Endothelial cell of umbilical vein (primary cell): ENCODE data around the gene LPP. TPM values are rescaled to one million over a fixed set of nuclear protein-coding genes. Genes with fewer than 3 reads are reported as not detected.

ENCODE experiments used
- BruUV-seq: library from RNA; stranded (reverse); fragments of 400-500 nt; replicated peaks from 2 replicates; lab custom pipeline; 2021; lab: Mats Ljungman, UMichigan
- CTCF ChIA-PET: fragments of 300-600, 350-600 bp; sonication (Branson Sonifier 250); formaldehyde crosslinking; loops from one replicate; lab custom pipeline; 2021; ENCODE audit warnings: antibody characterized with exemption, inconsistent platforms; lab: Charles Lee
- POLR2A ChIA-PET: fragments of 300-600, 350-600 bp; sonication (Branson Sonifier 250); formaldehyde crosslinking; loops from one replicate; lab custom pipeline; 2021; ENCODE audit warnings: antibody characterized with exemption, inconsistent platforms; lab: Charles Lee
- DNase-seq: peaks from one replicate; pipeline ENCODE4 v3.0.0-alpha.2; 2011; ENCODE audit warnings: low read depth, low spot score
- FAIRE-seq: peaks from 2 replicates; lab custom pipeline; 2011; peaks lifted over from hg19 to GRCh38; lab: Jason Lieb, UNC
- H2AFZ ChIP-seq: 2 replicates; pipeline ENCODE4 v1.6.0; 2012; ENCODE audit warnings: low read depth, low read length, control low read depth, inconsistent platforms
- H3K27ac ChIP-seq: 2 replicates; pipeline ENCODE4 v1.5.1; 2011; ENCODE audit warnings: low read depth, mild to moderate bottlenecking, control low read depth, low read length, moderate library complexity; ENCODE audit not compliant: insufficient read depth
- H3K27me3 ChIP-seq, 2 experiments: 2 replicates each; pipeline versions ENCODE4 v1.6.0 to v1.6.1; 2011; ENCODE audit warnings: low read length in 2 of 2, mixed read lengths in 1 of 2; ENCODE audit not compliant: control insufficient read depth in 2 of 2, insufficient read depth in 2 of 2
- H3K36me3 ChIP-seq, 2 experiments: 2 replicates in 1 of 2; 3 replicates in 1 of 2; pipeline ENCODE4 v1.5.1; 2011; ENCODE audit warnings: low read length in 2 of 2, mild to moderate bottlenecking in 1 of 2, moderate library complexity in 1 of 2; ENCODE audit not compliant: control insufficient read depth in 2 of 2, insufficient read depth in 2 of 2; ENCODE audit errors: extremely low read depth in 1 of 2
- H3K4me1 ChIP-seq: 3 replicates; pipeline ENCODE4 v1.5.1; 2011; ENCODE audit warnings: mild to moderate bottlenecking, low read length; ENCODE audit not compliant: control insufficient read depth, insufficient read depth; ENCODE audit errors: extremely low read depth
- H3K4me2 ChIP-seq: 2 replicates; pipeline ENCODE4 v1.6.1; 2011; ENCODE audit warnings: low read length, control low read depth, mixed read lengths; ENCODE audit not compliant: insufficient read depth
- H3K4me3 ChIP-seq, 3 experiments: fragments of 200-600 bp in 1 of 3; sonication (generic), shearing (Covaris generic) in 1 of 3; replicated peaks in 1 of 3; 2 replicates each; pipeline ENCODE4 v1.5.1; 2011 to 2016; ENCODE audit warnings: control low read depth in 3 of 3, low read length in 3 of 3, mild to moderate bottlenecking in 2 of 3, inconsistent platforms in 1 of 3, low read depth in 1 of 3, moderate library complexity in 1 of 3; ENCODE audit not compliant: insufficient read depth in 1 of 3
- H3K79me2 ChIP-seq: 2 replicates; pipeline ENCODE4 v1.6.0; 2012; ENCODE audit warnings: low read length, inconsistent platforms; ENCODE audit not compliant: control insufficient read depth, insufficient read depth
- H3K9ac ChIP-seq: replicated peaks from 2 replicates; pipeline ENCODE3; 2011; ENCODE audit warnings: low read length, control low read depth; ENCODE audit not compliant: insufficient read depth; ENCODE audit errors: extremely low read depth
- H3K9me1 ChIP-seq: replicated peaks from 3 replicates; pipeline ENCODE4 v1.6.0; 2011; ENCODE audit warnings: mild to moderate bottlenecking, low read length; ENCODE audit not compliant: control insufficient read depth, insufficient read depth; ENCODE audit errors: extremely low read depth
- H3K9me3 ChIP-seq: replicated peaks from 2 replicates; pipeline ENCODE4 v1.5.1; 2012; ENCODE audit warnings: low read length, inconsistent platforms; ENCODE audit not compliant: control insufficient read depth, insufficient read depth
- H4K20me1 ChIP-seq: replicated peaks from 2 replicates; pipeline ENCODE3; 2011; ENCODE audit warnings: mild to moderate bottlenecking, low read length; ENCODE audit not compliant: control insufficient read depth, insufficient read depth; ENCODE audit errors: extremely low read depth
- CTCF ChIP-seq, 2 donors: IDR thresholded peaks; 1 replicate in 1 of 2; 2 replicates in 1 of 2; pipeline ENCODE4 v1.5.1; 2011; ENCODE audit warnings: low read length in 2 of 2, mild to moderate bottlenecking in 2 of 2, moderate library complexity in 2 of 2, control low read depth in 1 of 2, inconsistent platforms in 1 of 2, low read depth in 1 of 2; ENCODE audit not compliant: insufficient read depth in 1 of 2; ENCODE audit errors: extremely low read depth in 1 of 2
- FOS ChIP-seq: IDR thresholded peaks from 2 replicates; pipeline ENCODE4 v1.6.1; 2011; ENCODE audit warnings: mild to moderate bottlenecking, low read length, moderate library complexity, borderline replicate concordance; ENCODE audit not compliant: insufficient read depth
- GATA2 ChIP-seq: IDR thresholded peaks from 2 replicates; pipeline ENCODE4 v1.7.0; 2011; ENCODE audit warnings: low read depth, mild to moderate bottlenecking, moderate library complexity, mixed read lengths, low read length; ENCODE audit not compliant: insufficient read length, insufficient read depth
- JUN ChIP-seq: IDR thresholded peaks from 2 replicates; pipeline ENCODE4 v1.6.1; 2011; ENCODE audit warnings: borderline replicate concordance, low read depth; ENCODE audit not compliant: insufficient read length, insufficient read depth
- POLR2A ChIP-seq: IDR thresholded peaks from 2 replicates; pipeline ENCODE4 v1.6.1; 2012; ENCODE audit warnings: low read depth, mild to moderate bottlenecking, control low read depth, low read length
- POLR2AphosphoS5 ChIP-seq: IDR thresholded peaks from 2 replicates; pipeline ENCODE4 v1.6.1; 2012; ENCODE audit warnings: low read depth, mild to moderate bottlenecking, control low read depth, low read length, moderate library complexity; ENCODE audit not compliant: insufficient read depth
- dilution Hi-C: fragments of 300-500 bp; cut with MboI; formaldehyde crosslinking; loops from one replicate; pipeline ENCODE4 v1.15.0; 2019; ENCODE audit warnings: low sequenced_read_pairs; ENCODE audit not compliant: extremely low pct_ligation_motif_present
- intact Hi-C: fragments of 100-400 bp; cut with micrococcal nuclease; formaldehyde crosslinking; loops from one replicate; pipeline ENCODE4 v1.10.0; 2022
- polyA plus RNA-seq, 4 experiments: library from polyadenylated mRNA; depleted of rRNA in 3 of 4; stranded (reverse) in 3 of 4; unstranded in 1 of 4; fragments of >200 nt; gene quantifications; 2 replicates each; pipeline versions ENCODE4 v1.2.1 to v1.2.3, GENCODE V29; 2011 to 2012; ENCODE audit warnings: missing spikeins in 1 of 4
- total RNA-seq: library from RNA; stranded (reverse); gene quantifications from 2 replicates; pipeline ENCODE4 v1.2.3, GENCODE V29; 2021
- TF ChIP-seq, protein P1 (sequence below): IDR thresholded peaks from 2 replicates; pipeline ENCODE4 v1.6.1; 2011; ENCODE audit not compliant: insufficient read depth, insufficient read length

Gene LPP
- total and polyA plus RNA-seq, 2 donors (not counting 3 experiments of a cell fraction or from before 2014, with no cell fraction given) = 16.9 to 153 TPM

DNA sequence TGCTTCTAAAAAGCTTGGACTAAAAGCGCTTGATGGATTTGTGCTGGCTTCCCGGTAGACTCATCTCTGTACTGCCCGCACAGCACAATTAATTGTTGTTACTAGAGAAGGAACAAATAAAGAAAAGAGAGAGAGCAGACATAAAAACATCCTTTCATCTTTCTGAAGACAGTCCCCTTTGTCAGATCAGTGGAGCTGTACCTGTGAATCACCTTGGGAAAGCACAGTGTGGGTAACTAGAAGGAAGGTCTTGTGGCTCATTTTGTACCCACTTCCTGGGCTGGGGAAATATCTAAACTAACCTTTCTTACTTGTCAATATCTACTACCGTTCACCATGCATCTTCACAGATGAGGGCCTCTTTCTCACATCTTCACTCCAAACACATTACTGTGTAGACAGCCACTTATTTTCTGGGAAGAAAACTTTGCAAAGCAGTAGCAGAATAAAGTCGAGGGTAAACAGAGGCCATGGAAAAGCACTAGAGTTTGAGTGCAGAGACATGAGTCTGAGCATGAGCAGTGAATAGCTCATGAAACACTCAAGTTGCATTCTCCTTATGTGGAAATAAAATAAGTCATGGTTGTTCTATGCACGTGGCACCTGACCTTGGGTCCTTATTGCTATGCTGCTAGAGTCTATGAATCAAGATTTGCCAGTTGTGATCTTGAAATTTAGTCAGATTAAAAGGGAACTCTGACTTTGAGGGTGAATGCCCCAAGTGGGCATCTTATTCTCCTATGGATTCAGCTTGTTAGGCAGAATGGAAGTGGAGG, 169.3 kb downstream of the LPP start:
- H4K20me1 ChIP-seq = no peaks in the 10 kb centered on the region

More for the DNA sequence above, 169.3 kb downstream of the LPP start:
- no peaks in the 10 kb centered on the region for H3K9me3 ChIP-seq
- H3K27me3 ChIP-seq = no peaks in the 10 kb centered on the region
- TF ChIP-seq FOS (no peak), GATA2 (no peak), JUN (no peak), POLR2A (no peak), CTCF (IDR thresholded peaks at IDR 0.05; ENCODE audit: extremely low read depth in 1 of 2, insufficient read depth in 1 of 2, low read depth in 1 of 2, low read length in 2 of 2) (no peak), POLR2AphosphoS5 (no peak)
- TF ChIP-seq, protein P1, sequence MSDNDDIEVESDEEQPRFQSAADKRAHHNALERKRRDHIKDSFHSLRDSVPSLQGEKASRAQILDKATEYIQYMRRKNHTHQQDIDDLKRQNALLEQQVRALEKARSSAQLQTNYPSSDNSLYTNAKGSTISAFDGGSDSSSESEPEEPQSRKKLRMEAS = no peak
- H3K36me3 ChIP-seq = no peaks in the 10 kb centered on the region
- intact Hi-C loops = no loop called here
- dilution Hi-C loops = no loop called here
- no TSS peak for BruUV-seq
- no peak for FAIRE-seq
- CTCF ChIA-PET = interaction anchor here (0.8 to 1.4 kb wide), 2 partner anchors 9 to 19 kb away, joined by 3 to 5 read pairs; no protein-coding TSS in a partner anchor
- no peaks in the 10 kb centered on the region for H3K9me1 ChIP-seq
- no peak overlapping the region for H3K9ac ChIP-seq
- no peak overlapping the region for H2AFZ ChIP-seq
- peaks cover 3% of the 10 kb centered on the region for H3K4me1 ChIP-seq
- H3K27ac ChIP-seq = no peak overlapping the region
- peaks cover 2% of the 10 kb centered on the region for H3K79me2 ChIP-seq
- no peak overlapping the region for H3K4me2 ChIP-seq
- POLR2A ChIA-PET = no interaction called here
- no peak overlapping the region for H3K4me3 ChIP-seq
- DNase-seq = no peak
